OCI-LY1 (cell line): ENCODE data around the gene MCRS1.

ENCODE experiments used
- H2AFZ ChIP-seq: fragments of 200-600 bp; sonication (generic), shearing (Covaris generic); 2 replicates; pipeline ENCODE4 v1.6.0; 2014; ENCODE audit warnings: antibody characterized with exemption, mild to moderate bottlenecking, low read length
- H3F3A ChIP-seq: fragments of 200-600 bp; sonication (generic), shearing (Covaris generic); 2 replicates; pipeline ENCODE4 v1.6.0; 2014; ENCODE audit warnings: mild to moderate bottlenecking, antibody characterized with exemption, low read length, moderate library complexity; ENCODE audit not compliant: insufficient read depth
- H3K27ac ChIP-seq: fragments of 200-600 bp; sonication (generic); 2 replicates; pipeline ENCODE4 v1.5.1; 2014; ENCODE audit warnings: low read length, mixed run types, mild to moderate bottlenecking, low read depth; ENCODE audit not compliant: poor library complexity, severe bottlenecking
- H3K27me3 ChIP-seq: fragments of 200-600 bp; sonication (generic); 2 replicates; pipeline ENCODE4 v1.6.0; 2014; ENCODE audit warnings: antibody characterized with exemption, mild to moderate bottlenecking, low read length, moderate library complexity; ENCODE audit not compliant: insufficient read depth
- H3K36me3 ChIP-seq: fragments of 200-600 bp; sonication (generic); 2 replicates; pipeline ENCODE4 v1.6.1; 2014; ENCODE audit warnings: mild to moderate bottlenecking, antibody characterized with exemption, low read length, moderate library complexity, mixed read lengths; ENCODE audit not compliant: insufficient read depth
- H3K4me1 ChIP-seq: fragments of 200-600 bp; sonication (generic); 2 replicates; pipeline ENCODE4 v1.5.1; 2014; ENCODE audit warnings: mild to moderate bottlenecking, low read length, moderate library complexity; ENCODE audit not compliant: insufficient read depth, severe bottlenecking
- H3K4me2 ChIP-seq: fragments of 200-600 bp; sonication (generic), shearing (Covaris generic); 2 replicates; pipeline ENCODE4 v1.6.1; 2014; ENCODE audit warnings: low read length
- H3K4me3 ChIP-seq: fragments of 200-600 bp; sonication (generic); 2 replicates; pipeline ENCODE4 v1.5.1; 2014; ENCODE audit warnings: low read length, low read depth, mild to moderate bottlenecking, mixed read lengths; ENCODE audit not compliant: poor library complexity, severe bottlenecking
- H3K79me2 ChIP-seq: fragments of 200-600 bp; shearing (Covaris generic); 2 replicates; pipeline ENCODE4 v1.6.1; 2016; ENCODE audit warnings: mixed run types, low read length, mixed read lengths; ENCODE audit not compliant: insufficient read depth
- H3K9ac ChIP-seq: fragments of 200-600 bp; sonication (generic), shearing (Covaris generic); 2 replicates; pipeline ENCODE4 v1.6.1; 2014; ENCODE audit warnings: mild to moderate bottlenecking, low read length, mixed read lengths
- H3K9me2 ChIP-seq: fragments of 200-600 bp; sonication (generic), shearing (Covaris generic); 2 replicates; pipeline ENCODE4 v1.6.1; 2014; ENCODE audit warnings: low read depth, mild to moderate bottlenecking, low read length, mixed read lengths
- H3K9me3 ChIP-seq: fragments of 200-600 bp; shearing (Covaris generic); 2 replicates; pipeline ENCODE4 v1.6.1; 2014; ENCODE audit warnings: low read length, mixed read lengths
- H4K20me1 ChIP-seq: fragments of 200-600 bp; sonication (generic), shearing (Covaris generic); 2 replicates; pipeline ENCODE4 v1.6.0; 2016; ENCODE audit warnings: mild to moderate bottlenecking, low read length; ENCODE audit not compliant: insufficient read depth
- EZH2 ChIP-seq: fragments of 200-600 bp; sonication (generic), shearing (Covaris generic); IDR thresholded peaks from 2 replicates; pipeline ENCODE4 v1.8.0; 2017; ENCODE audit warnings: borderline replicate concordance, mixed run types, mild to moderate bottlenecking, antibody characterized with exemption, low read length, moderate library complexity, mixed read lengths
- TF ChIP-seq, protein P1 (sequence below): fragments of 200-600 bp; sonication (generic), shearing (Covaris generic); IDR thresholded peaks from 2 replicates; pipeline ENCODE4 v1.5.1; 2017; ENCODE audit warnings: mild to moderate bottlenecking, antibody characterized with exemption, low read length, moderate library complexity, mixed read lengths

Gene MCRS1

DNA sequence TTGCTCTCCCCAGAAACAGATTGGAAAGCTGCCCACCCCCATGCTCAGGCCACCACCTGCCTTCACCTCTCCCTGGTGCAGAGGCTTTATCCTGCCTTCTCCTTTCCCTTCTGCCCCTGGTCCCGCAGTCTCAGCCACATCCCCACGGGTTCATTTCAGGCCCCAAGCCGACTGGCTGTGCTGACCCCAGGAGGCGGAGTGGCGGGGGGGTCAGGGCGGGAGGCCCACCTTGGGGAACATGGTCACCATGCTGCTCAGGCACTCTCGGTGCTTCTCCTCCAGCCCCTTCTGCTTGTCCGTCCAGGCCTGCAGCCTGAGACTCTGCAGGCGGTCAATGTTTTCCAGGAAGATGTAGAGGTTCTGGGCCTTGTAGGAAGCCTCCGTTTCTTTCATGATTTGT lies 30.6 kb upstream of the MCRS1 start:
- H2AFZ ChIP-seq: no peak overlapping the region
- no peaks in the 10 kb centered on the region for H3K27me3 ChIP-seq
- H3K9me2 ChIP-seq: no peaks in the 10 kb centered on the region
- H3K9ac ChIP-seq: no peak overlapping the region
- TF ChIP-seq, protein P1, sequence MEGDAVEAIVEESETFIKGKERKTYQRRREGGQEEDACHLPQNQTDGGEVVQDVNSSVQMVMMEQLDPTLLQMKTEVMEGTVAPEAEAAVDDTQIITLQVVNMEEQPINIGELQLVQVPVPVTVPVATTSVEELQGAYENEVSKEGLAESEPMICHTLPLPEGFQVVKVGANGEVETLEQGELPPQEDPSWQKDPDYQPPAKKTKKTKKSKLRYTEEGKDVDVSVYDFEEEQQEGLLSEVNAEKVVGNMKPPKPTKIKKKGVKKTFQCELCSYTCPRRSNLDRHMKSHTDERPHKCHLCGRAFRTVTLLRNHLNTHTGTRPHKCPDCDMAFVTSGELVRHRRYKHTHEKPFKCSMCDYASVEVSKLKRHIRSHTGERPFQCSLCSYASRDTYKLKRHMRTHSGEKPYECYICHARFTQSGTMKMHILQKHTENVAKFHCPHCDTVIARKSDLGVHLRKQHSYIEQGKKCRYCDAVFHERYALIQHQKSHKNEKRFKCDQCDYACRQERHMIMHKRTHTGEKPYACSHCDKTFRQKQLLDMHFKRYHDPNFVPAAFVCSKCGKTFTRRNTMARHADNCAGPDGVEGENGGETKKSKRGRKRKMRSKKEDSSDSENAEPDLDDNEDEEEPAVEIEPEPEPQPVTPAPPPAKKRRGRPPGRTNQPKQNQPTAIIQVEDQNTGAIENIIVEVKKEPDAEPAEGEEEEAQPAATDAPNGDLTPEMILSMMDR: no peak
- TF ChIP-seq EZH2: no peak
- no peaks in the 10 kb centered on the region for H3K9me3 ChIP-seq
- H3K27ac ChIP-seq: no peak overlapping the region
- no peaks in the 10 kb centered on the region for H3K36me3 ChIP-seq
- no peaks in the 10 kb centered on the region for H3K79me2 ChIP-seq
- H3K4me3 ChIP-seq: no peak overlapping the region
- no peaks in the 10 kb centered on the region for H4K20me1 ChIP-seq
- no peaks in the 10 kb centered on the region for H3K4me1 ChIP-seq
- no peaks in the 10 kb centered on the region for H3F3A ChIP-seq
- no peak overlapping the region for H3K4me2 ChIP-seq

DNA sequence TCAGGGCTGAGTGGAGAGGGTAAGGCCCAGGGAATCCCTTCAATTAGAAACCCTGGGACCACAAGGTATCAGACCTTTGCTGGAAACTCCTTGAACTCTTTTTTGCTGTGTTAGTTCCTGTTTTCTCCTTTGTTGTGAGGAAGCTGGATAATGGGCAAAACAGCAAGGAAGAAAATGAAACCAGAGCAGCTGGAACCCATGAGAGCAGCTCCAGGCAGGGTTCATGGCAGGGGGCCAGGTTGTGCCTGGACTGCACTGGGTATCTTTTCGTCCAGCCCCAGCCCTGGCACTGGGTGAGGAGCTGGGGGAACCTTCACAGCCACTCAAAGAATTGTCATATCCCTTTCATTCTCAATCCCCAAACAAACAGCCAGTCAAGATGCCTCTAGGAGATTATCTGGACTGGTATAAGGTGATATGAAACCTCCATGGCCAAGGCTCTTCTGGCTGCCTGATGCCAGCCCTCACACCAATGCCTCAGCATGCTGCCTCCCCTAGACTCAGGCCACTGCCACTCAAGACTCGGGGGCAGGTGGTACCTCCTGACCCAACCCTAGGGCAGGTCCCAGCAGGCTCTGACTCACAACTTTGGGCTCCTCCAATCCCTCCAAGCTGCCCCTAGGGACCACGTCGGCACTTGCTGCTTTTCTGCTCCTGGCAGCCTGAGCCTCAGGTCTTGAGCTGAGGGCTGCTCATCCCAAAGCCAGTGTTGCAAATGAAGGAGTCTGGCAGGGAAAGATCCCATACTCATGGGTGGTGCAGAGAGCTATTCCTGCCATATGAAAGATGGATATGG lies 21.0 kb upstream of the MCRS1 start:
- Histone ChIP-seq H3K4me1 (no peaks in the 10 kb centered on the region), H3K4me2 (no peak overlapping the region), H3F3A (no peaks in the 10 kb centered on the region), H3K9ac (no peak overlapping the region), H3K9me2 (no peaks in the 10 kb centered on the region), H3K27ac (no peak overlapping the region), H4K20me1 (no peaks in the 10 kb centered on the region), H3K27me3 (no peaks in the 10 kb centered on the region), H3K9me3 (peaks cover 7% of the 10 kb centered on the region; the same call in 1 of the 2 replicates), H3K4me3 (no peak overlapping the region), H3K79me2 (no peaks in the 10 kb centered on the region), H2AFZ (no peak overlapping the region), H3K36me3 (peaks cover 13% of the 10 kb centered on the region)
- no peak for TF ChIP-seq EZH2
- TF ChIP-seq, protein P1: no peak

- TF ChIP-seq, protein P1: no peak
- no peak for TF ChIP-seq EZH2
- Histone ChIP-seq H3K9me2 (no peaks in the 10 kb centered on the region), H3K9ac (no peak overlapping the region), H4K20me1 (no peaks in the 10 kb centered on the region), H3F3A (no peaks in the 10 kb centered on the region), H3K36me3 (peaks cover 15% of the 10 kb centered on the region), H3K4me3 (no peak overlapping the region), H3K79me2 (no peaks in the 10 kb centered on the region), H3K27ac (no peak overlapping the region), H3K27me3 (no peaks in the 10 kb centered on the region), H2AFZ (no peak overlapping the region), H3K4me1 (no peaks in the 10 kb centered on the region), H3K4me2 (no peak overlapping the region), H3K9me3 (peaks cover 7% of the 10 kb centered on the region; the same call in 1 of the 2 replicates)
Observed at GRCh38 chr12:49588281-49588680, 20.3 kb upstream of the MCRS1 start.
